Endothelial cell of umbilical vein (primary cell): ENCODE data around the gene SDC1. TPM values are rescaled to one million over a fixed set of nuclear protein-coding genes. Genes with fewer than 3 reads are reported as not detected.

Experiments
- BruUV-seq: library from RNA; stranded (reverse); fragments of 400-500 nt; replicated peaks from 2 replicates; lab custom pipeline; 2021; lab: Mats Ljungman, UMichigan
- CTCF ChIA-PET: fragments of 300-600, 350-600 bp; sonication (Branson Sonifier 250); formaldehyde crosslinking; loops from one replicate; lab custom pipeline; 2021; ENCODE audit warnings: antibody characterized with exemption, inconsistent platforms; lab: Charles Lee
- POLR2A ChIA-PET: fragments of 300-600, 350-600 bp; sonication (Branson Sonifier 250); formaldehyde crosslinking; loops from one replicate; lab custom pipeline; 2021; ENCODE audit warnings: antibody characterized with exemption, inconsistent platforms; lab: Charles Lee
- DNase-seq: peaks from one replicate; pipeline ENCODE4 v3.0.0-alpha.2; 2011; ENCODE audit warnings: low read depth, low spot score
- FAIRE-seq: peaks from 2 replicates; lab custom pipeline; 2011; peaks lifted over from hg19 to GRCh38; lab: Jason Lieb, UNC
- H2AFZ ChIP-seq: 2 replicates; pipeline ENCODE4 v1.6.0; 2012; ENCODE audit warnings: low read depth, low read length, control low read depth, inconsistent platforms
- H3K27ac ChIP-seq: 2 replicates; pipeline ENCODE4 v1.5.1; 2011; ENCODE audit warnings: low read depth, mild to moderate bottlenecking, control low read depth, low read length, moderate library complexity; ENCODE audit not compliant: insufficient read depth
- H3K27me3 ChIP-seq, 2 experiments: 2 replicates each; pipeline versions ENCODE4 v1.6.0 to v1.6.1; 2011; ENCODE audit warnings: low read length in 2 of 2, mixed read lengths in 1 of 2; ENCODE audit not compliant: control insufficient read depth in 2 of 2, insufficient read depth in 2 of 2
- H3K36me3 ChIP-seq, 2 experiments: 2 replicates in 1 of 2; 3 replicates in 1 of 2; pipeline ENCODE4 v1.5.1; 2011; ENCODE audit warnings: low read length in 2 of 2, mild to moderate bottlenecking in 1 of 2, moderate library complexity in 1 of 2; ENCODE audit not compliant: control insufficient read depth in 2 of 2, insufficient read depth in 2 of 2; ENCODE audit errors: extremely low read depth in 1 of 2
- H3K4me1 ChIP-seq: 3 replicates; pipeline ENCODE4 v1.5.1; 2011; ENCODE audit warnings: mild to moderate bottlenecking, low read length; ENCODE audit not compliant: control insufficient read depth, insufficient read depth; ENCODE audit errors: extremely low read depth
- H3K4me2 ChIP-seq: 2 replicates; pipeline ENCODE4 v1.6.1; 2011; ENCODE audit warnings: low read length, control low read depth, mixed read lengths; ENCODE audit not compliant: insufficient read depth
- H3K4me3 ChIP-seq, 3 experiments: fragments of 200-600 bp in 1 of 3; sonication (generic), shearing (Covaris generic) in 1 of 3; replicated peaks in 1 of 3; 2 replicates each; pipeline ENCODE4 v1.5.1; 2011 to 2016; ENCODE audit warnings: control low read depth in 3 of 3, low read length in 3 of 3, mild to moderate bottlenecking in 2 of 3, inconsistent platforms in 1 of 3, low read depth in 1 of 3, moderate library complexity in 1 of 3; ENCODE audit not compliant: insufficient read depth in 1 of 3
- H3K79me2 ChIP-seq: 2 replicates; pipeline ENCODE4 v1.6.0; 2012; ENCODE audit warnings: low read length, inconsistent platforms; ENCODE audit not compliant: control insufficient read depth, insufficient read depth
- H3K9ac ChIP-seq: replicated peaks from 2 replicates; pipeline ENCODE3; 2011; ENCODE audit warnings: low read length, control low read depth; ENCODE audit not compliant: insufficient read depth; ENCODE audit errors: extremely low read depth
- H3K9me1 ChIP-seq: replicated peaks from 3 replicates; pipeline ENCODE4 v1.6.0; 2011; ENCODE audit warnings: mild to moderate bottlenecking, low read length; ENCODE audit not compliant: control insufficient read depth, insufficient read depth; ENCODE audit errors: extremely low read depth
- H3K9me3 ChIP-seq: replicated peaks from 2 replicates; pipeline ENCODE4 v1.5.1; 2012; ENCODE audit warnings: low read length, inconsistent platforms; ENCODE audit not compliant: control insufficient read depth, insufficient read depth
- H4K20me1 ChIP-seq: replicated peaks from 2 replicates; pipeline ENCODE3; 2011; ENCODE audit warnings: mild to moderate bottlenecking, low read length; ENCODE audit not compliant: control insufficient read depth, insufficient read depth; ENCODE audit errors: extremely low read depth
- EZH2 ChIP-seq: IDR thresholded peaks from 2 replicates; pipeline ENCODE4 v1.6.1; 2012; ENCODE audit warnings: borderline replicate concordance, low read depth, mild to moderate bottlenecking, moderate library complexity, low read length, inconsistent platforms; ENCODE audit not compliant: severe bottlenecking
- FOS ChIP-seq: IDR thresholded peaks from 2 replicates; pipeline ENCODE4 v1.6.1; 2011; ENCODE audit warnings: mild to moderate bottlenecking, low read length, moderate library complexity, borderline replicate concordance; ENCODE audit not compliant: insufficient read depth
- GATA2 ChIP-seq: IDR thresholded peaks from 2 replicates; pipeline ENCODE4 v1.7.0; 2011; ENCODE audit warnings: low read depth, mild to moderate bottlenecking, moderate library complexity, mixed read lengths, low read length; ENCODE audit not compliant: insufficient read length, insufficient read depth
- JUN ChIP-seq: IDR thresholded peaks from 2 replicates; pipeline ENCODE4 v1.6.1; 2011; ENCODE audit warnings: borderline replicate concordance, low read depth; ENCODE audit not compliant: insufficient read length, insufficient read depth
- MAX ChIP-seq: IDR thresholded peaks from 2 replicates; pipeline ENCODE4 v1.6.1; 2011; ENCODE audit not compliant: insufficient read depth, insufficient read length
- MYC ChIP-seq: IDR thresholded peaks from one replicate; pipeline ENCODE4 v1.6.1; 2011; ENCODE audit warnings: mild to moderate bottlenecking, low read depth, low read length
- POLR2A ChIP-seq: IDR thresholded peaks from 2 replicates; pipeline ENCODE4 v1.6.1; 2012; ENCODE audit warnings: low read depth, mild to moderate bottlenecking, control low read depth, low read length
- POLR2AphosphoS5 ChIP-seq: IDR thresholded peaks from 2 replicates; pipeline ENCODE4 v1.6.1; 2012; ENCODE audit warnings: low read depth, mild to moderate bottlenecking, control low read depth, low read length, moderate library complexity; ENCODE audit not compliant: insufficient read depth
- dilution Hi-C: fragments of 300-500 bp; cut with MboI; formaldehyde crosslinking; loops from one replicate; pipeline ENCODE4 v1.15.0; 2019; ENCODE audit warnings: low sequenced_read_pairs; ENCODE audit not compliant: extremely low pct_ligation_motif_present
- intact Hi-C: fragments of 100-400 bp; cut with micrococcal nuclease; formaldehyde crosslinking; loops from one replicate; pipeline ENCODE4 v1.10.0; 2022
- polyA plus RNA-seq, 4 experiments: library from polyadenylated mRNA; depleted of rRNA in 3 of 4; stranded (reverse) in 3 of 4; unstranded in 1 of 4; fragments of >200 nt; gene quantifications; 2 replicates each; pipeline versions ENCODE4 v1.2.1 to v1.2.3, GENCODE V29; 2011 to 2012; ENCODE audit warnings: missing spikeins in 1 of 4
- total RNA-seq: library from RNA; stranded (reverse); gene quantifications from 2 replicates; pipeline ENCODE4 v1.2.3, GENCODE V29; 2021
- TF ChIP-seq, protein P1 (sequence below), 2 donors: IDR thresholded peaks; 1 replicate in 1 of 2; 2 replicates in 1 of 2; pipeline ENCODE4 v1.5.1; 2011; ENCODE audit warnings: low read length in 2 of 2, mild to moderate bottlenecking in 2 of 2, moderate library complexity in 2 of 2, control low read depth in 1 of 2, inconsistent platforms in 1 of 2, low read depth in 1 of 2; ENCODE audit not compliant: insufficient read depth in 1 of 2; ENCODE audit errors: extremely low read depth in 1 of 2

Gene SDC1
- total and polyA plus RNA-seq, 2 donors (not counting 3 experiments of a cell fraction or from before 2014, with no cell fraction given), result 3.2 to 4.0 TPM

- H3K9ac ChIP-seq, result no peak overlapping the region
- no peaks in the 10 kb centered on the region for H3K79me2 ChIP-seq
- no peak for DNase-seq
- no peaks in the 10 kb centered on the region for H4K20me1 ChIP-seq
- CTCF ChIA-PET, result interaction anchor here (0.8 kb wide), 1 partner anchor 8 kb away, joined by 3 read pairs; no protein-coding TSS in a partner anchor
- no TSS peak for BruUV-seq
- FAIRE-seq, result no peak
- H3K27me3 ChIP-seq, result no peaks in the 10 kb centered on the region
- H3K4me2 ChIP-seq, result no peak overlapping the region
- POLR2A ChIA-PET, result no interaction called here
- H3K4me1 ChIP-seq, result no peaks in the 10 kb centered on the region
- intact Hi-C loops (no loop called here), dilution Hi-C loops (no loop called here)
- no peaks in the 10 kb centered on the region for H3K9me1 ChIP-seq
- no peaks in the 10 kb centered on the region for H3K36me3 ChIP-seq
- no peak overlapping the region for H2AFZ ChIP-seq
- H3K27ac ChIP-seq, result no peak overlapping the region
- no peak overlapping the region for H3K4me3 ChIP-seq
- no peak for TF ChIP-seq POLR2A
- TF ChIP-seq GATA2, result no peak
- TF ChIP-seq, protein P1, sequence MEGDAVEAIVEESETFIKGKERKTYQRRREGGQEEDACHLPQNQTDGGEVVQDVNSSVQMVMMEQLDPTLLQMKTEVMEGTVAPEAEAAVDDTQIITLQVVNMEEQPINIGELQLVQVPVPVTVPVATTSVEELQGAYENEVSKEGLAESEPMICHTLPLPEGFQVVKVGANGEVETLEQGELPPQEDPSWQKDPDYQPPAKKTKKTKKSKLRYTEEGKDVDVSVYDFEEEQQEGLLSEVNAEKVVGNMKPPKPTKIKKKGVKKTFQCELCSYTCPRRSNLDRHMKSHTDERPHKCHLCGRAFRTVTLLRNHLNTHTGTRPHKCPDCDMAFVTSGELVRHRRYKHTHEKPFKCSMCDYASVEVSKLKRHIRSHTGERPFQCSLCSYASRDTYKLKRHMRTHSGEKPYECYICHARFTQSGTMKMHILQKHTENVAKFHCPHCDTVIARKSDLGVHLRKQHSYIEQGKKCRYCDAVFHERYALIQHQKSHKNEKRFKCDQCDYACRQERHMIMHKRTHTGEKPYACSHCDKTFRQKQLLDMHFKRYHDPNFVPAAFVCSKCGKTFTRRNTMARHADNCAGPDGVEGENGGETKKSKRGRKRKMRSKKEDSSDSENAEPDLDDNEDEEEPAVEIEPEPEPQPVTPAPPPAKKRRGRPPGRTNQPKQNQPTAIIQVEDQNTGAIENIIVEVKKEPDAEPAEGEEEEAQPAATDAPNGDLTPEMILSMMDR (IDR thresholded peaks at IDR 0.05; ENCODE audit: extremely low read depth in 1 of 2, insufficient read depth in 1 of 2, low read depth in 1 of 2, low read length in 2 of 2), result no peak
- no peak for TF ChIP-seq EZH2
- no peak for TF ChIP-seq POLR2AphosphoS5
- no peak for TF ChIP-seq MAX
- TF ChIP-seq JUN, result no peak
- TF ChIP-seq FOS, result no peak
- no peak for TF ChIP-seq MYC
- H3K9me3 ChIP-seq, result no peaks in the 10 kb centered on the region
These were observed 44.0 kb downstream of the SDC1 start for GRCh38 chr2:20180676-20181648.
